Cerebellar nuclear complex (tissue), 1 donor: Measurements from ENCODE around the gene NELL2.

Source experiments
- DNase-seq, 2 experiments: peaks; one replicate each; lab custom pipeline; 2025; lab: John Stamatoyannopoulos, UW

Gene NELL2

DNA sequence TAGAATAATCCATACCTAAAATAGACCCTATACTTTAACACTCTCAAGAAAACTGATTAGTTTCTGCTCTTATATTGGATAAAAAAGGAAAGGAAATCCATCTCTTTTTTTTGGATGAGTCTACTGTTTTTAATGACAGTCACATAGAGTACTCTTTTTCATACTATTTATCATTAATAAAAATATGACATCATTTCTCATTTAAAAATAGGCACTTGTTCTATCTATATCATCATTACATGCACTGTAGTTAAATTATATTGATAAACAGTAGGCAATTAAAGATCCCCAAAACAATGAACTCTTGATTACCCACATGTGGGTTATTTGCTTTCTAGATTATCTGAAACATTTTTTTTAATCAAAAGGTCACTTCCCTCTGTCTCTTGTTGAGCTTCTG is 338.8 kb downstream of the NELL2 start:
- DNase-seq: no peak

DNA sequence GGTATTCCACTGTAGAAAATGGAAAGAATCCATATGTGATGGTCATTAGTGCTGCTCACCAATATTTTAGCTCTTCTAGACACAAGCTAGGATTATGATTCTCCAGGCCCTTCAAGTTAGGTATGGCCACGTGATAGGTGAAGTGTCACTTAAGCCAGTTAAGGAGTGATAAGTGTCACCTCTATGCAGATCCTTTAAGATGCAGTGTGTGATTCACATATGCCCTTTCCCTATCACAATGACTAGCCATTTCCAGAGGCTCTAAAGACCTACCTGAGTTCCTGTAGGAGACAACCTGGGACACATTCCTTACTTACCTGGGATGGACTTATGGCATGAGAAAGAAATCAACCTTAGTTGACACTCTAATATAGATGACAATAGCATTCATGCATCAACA is 343.2 kb downstream of the NELL2 start:
- no peak for DNase-seq

DNA sequence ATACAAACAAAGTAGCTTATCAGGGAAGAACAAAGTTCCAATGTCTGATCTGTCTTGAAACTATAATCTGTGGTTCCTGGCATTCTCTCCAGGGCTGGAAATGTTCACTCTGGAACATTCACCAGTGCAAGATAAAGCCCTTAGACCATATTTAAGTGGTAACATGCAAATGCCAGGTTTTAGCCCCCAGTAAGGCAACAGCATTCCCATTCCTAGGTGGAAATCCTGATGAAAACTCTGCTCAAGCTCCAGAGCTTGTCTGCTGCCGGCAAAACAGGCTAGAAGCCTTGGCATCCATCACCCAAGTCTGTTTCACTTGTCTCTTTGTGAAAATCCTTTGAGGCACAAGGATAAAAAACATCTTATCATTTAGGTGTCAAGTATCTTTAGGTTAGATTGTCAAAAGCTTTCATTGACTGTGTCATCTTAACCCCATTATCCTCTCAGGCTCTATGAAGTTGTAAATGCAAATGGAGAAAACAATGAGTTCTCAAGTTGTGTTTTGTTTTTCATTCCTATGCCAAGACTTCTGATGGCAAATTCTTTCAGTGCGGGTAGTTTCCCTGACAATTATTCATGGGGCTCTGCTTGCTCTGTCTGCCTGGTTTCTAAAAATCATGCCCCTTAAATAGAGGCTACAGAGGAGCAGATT is 344.7 kb downstream of the NELL2 start:
- no peak for DNase-seq

DNA sequence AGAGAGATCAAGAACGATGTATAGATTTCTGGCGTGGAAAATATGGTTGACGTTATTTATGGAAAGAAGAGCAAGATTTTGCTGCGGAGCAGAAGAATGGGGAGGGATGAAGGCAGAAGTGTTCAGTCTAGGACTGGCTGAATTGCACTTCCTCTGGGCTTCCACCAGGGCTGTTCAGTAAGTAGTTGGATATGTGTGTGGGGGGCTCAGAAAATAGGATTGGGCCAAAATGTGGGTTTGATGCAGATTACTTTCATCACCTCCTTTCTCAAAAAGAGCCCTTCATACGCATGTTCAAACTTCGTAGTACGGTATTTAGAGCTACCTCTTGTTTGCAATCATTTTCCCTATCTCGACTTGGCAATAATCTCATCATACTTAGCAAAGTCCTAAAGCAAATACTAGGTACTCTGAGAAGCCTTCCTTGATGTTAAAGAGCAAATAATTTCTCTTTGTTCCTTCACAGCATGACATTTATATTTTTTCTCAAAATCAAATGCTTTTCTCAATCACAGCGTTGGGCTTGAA is 349.4 kb downstream of the NELL2 start:
- no peak for DNase-seq

DNA sequence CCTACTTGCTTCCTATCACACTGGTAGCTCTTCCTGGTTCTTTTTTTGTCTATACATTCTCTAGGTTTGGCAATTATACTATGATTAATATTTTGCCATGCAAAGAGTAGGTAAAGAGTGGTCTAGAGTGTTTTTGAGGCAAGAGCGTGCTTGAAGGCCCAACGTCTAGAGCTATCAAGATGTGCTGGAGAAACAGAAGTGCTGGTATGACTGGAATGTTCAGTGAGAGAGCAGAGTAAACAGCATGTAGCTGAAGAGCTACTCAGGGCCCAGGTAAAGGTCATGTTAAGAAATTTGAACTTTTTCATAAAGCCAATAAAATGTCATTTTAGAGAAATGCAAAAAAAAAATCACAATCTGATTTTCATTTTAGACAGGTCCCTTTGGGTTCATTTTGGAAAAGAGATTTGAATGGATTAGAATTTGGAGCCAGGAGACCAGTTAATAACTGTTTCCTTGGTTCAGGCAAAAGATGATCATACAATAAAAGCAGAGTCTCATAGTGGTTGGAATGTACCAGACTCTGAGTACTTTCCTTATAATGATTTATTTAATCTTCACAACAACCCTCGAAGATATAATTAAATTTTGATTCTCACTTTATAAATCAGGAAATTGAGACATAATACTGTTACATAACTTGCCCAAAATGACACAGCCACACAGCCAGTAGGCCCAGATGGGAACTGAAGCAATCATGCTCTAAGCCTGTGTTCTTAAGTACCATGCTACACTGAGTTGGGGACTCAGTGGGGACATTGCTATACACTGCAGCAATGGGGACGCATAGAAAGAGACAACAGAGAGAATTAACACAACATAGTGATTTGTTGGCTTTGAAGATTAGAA is 350.1 kb downstream of the NELL2 start:
- no peak for DNase-seq

DNA sequence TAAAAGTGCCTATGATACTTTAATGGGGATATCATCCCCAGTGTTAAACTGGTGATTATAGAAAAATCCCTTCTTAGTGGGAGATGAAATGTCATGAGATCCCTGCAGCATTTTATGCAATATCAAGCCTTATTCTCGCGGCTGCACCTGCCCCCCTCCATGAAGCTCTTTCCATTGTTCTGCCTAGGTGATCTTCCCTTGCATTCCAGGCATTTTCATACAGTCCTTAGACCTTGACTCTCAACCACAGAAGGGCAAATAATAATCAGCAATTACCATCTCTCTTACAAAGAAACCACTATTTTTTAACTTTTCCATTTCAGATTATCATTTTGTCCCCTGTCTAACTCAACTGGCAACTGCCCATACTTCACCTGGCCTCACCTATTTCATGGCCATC is 352.3 kb downstream of the NELL2 start:
- no peak for DNase-seq

DNA sequence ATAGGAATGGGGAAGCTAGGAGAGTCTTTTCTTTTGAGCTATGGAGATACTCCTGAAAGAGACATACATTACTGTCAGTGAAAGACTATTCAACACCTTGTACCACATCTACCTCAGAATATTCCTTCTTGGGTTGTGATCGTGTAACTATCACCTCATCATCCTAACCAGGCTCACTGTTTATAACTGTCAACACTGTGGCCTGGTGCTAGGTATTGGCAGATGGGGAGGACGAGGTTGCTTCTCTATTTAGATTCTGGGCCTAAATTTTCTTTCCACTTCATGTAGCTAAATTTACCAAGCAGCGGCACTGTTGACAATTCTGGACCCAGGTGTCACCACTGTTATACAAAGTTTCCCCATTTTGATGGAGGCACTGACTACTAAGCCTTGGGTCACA is 354.4 kb downstream of the NELL2 start:
- DNase-seq: no peak

DNA sequence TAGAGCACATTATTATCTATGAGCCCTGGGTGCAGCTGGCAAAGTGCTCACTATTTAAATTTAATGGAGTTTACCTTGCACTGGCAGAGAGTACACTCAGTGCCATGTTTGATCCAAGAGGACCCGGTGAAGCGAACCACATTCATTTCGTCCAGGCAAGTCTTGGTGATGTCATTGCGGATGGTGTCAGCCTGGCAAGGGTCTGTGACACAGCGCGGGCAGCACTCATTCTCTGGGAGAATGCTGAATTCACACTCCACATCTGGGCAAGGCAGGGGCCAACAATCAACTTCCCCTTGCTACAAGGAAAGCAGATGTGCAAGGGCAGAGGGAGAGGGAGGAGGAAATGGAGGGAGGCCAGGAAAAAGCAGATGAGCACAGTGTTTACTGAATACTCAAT is 356.2 kb downstream of the NELL2 start:
- DNase-seq: no peak

DNA sequence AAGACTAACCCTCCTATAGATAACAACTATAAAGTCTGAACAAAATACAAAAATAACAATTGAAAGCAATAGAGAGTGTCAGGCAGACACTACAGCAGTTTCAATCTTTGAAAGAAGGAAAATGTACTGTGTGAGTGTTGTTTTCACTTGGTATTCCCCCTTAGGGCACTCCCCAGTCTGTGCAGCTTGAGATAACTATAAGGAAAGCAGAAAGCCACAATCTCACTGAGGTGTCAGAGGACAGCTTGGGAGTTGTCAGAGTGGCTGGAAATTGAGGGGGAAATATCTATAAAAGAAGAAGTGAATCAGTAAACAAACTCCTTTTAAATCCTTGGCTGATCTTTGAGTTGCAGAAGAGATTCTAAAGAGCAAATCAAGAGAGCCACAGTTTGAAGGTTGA is 364.8 kb downstream of the NELL2 start:
- no peak for DNase-seq

DNA sequence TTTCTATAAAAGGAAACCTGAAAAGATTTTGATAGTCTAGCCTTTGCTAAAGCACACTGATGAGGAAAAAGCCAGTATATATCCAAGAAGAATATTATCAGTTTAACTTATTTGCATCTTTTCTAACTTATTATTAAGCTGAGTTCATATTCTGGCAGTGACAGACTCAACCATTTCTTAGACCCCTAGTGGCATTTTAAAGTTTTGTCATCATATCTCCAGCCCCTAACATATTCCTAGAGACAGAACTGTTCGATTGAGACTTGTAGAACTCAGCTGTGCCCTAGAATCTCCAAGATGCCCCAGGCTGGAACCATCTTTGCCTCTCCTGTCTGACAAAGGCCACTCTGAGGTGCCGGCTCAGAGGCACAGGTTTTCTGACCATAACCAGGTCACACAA is 365.6 kb downstream of the NELL2 start:
- no peak for DNase-seq

DNA sequence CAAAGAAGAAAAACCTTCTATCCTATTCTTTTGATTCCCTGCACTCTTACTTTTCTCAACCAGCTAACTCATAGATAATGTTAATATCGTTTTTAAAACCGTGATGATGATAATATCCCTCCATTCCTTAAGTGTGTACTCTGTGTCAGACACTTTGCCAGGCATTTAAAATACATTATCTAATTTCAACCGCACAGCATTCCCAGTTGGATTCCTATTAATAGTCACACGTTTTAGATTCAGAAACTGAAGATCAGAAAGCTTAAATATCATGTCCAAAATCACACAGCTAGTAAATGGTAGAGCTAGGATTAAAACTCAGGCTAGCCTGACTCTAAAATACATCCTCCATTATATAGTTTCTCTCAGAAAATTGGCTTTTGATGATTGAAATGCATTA is 366.0 kb downstream of the NELL2 start:
- no peak for DNase-seq

DNA sequence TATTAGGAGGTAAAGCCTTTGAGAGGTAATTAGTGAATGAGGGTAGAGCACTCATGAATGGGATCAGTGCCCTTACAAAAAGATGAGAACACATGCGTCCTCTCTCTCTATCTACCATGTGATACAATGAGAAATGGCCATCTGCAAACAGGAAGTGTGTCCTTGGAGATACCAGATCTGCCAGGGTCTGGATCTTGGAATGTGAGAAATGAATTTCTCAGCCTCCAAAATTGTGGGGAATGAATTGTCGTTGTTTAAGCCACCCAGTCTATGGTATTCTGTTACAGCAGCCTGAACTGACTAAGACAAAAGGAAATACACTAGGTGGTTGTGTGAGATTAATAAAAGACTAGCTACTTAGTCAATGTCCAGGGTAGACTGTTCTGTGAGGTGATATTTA is 366.6 kb downstream of the NELL2 start:
- no peak for DNase-seq

DNA sequence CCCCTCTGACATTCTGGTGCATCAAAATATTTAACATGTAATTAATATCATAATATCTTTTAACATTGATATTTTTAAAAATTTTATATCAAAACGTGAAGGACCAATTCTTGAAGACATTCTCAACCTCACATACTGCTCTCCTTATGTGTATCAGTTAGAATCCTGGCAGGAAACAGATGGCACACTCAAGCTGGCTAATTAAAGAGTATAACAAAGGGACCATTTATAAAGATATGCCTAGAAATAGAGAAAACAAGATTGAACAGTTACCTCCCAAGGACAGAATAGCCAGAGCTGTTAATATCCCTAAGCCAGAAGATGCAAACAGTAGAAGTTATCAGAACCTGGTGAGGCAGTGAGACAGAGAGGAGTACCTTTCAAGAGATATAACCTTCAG is 368.7 kb downstream of the NELL2 start:
- DNase-seq: no peak

DNA sequence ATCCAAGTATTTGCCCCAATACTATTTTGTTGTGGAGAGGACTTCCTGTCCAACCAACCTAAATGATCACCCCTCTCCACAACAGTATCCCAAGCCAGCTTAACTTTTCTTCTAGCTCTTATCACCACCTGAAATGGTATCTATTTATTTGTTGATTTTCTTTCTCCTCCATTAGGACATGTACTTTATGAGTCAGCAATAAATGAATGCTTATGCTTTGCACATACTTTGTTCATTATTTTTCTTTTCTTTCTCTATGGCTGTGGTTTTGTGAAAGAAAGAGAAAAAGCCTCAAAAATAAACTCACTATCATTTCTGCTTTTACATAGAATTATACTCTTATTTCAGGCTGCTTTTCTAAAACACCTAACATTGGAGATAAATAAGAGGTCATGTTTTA is 371.3 kb downstream of the NELL2 start:
- no peak for DNase-seq

DNA sequence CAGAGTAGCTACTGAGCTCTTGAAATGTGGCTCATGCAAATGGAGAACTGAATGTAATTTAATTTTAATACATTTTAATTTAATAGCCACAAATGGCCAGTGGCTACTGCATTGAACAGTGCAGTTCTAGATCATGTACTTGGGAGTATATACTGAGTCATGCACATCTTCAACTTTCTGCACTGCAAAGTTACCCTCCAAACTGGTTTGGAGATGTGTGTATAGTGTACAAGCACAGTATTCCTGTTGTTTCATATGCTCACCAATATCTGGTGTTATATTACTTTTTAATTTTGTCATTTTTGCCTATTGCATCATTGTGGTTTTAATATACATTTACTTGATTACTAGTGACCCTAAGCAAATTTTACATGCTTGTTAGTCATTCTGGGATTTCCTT is 372.8 kb downstream of the NELL2 start:
- DNase-seq: no peak

DNA sequence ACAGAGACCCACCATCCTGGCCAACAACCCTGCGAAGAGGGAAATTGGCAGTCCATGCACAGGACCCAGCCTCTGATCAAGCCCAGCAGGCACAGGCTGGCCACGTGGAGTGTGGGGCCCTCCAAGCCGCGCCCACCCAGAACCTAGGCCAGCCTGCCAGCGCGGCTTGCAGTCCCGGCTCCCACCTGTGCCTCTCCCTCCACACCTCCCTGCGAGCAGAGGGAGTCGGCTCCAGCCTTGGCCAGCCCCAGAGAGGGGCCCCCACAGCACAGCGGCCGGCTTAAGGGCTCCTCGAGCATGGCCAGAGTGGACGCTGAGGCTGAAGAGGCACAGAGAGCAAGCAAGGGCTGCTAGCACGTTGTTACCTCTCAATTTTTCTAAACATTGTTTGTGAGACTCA is 373.4 kb downstream of the NELL2 start:
- no peak for DNase-seq

DNA sequence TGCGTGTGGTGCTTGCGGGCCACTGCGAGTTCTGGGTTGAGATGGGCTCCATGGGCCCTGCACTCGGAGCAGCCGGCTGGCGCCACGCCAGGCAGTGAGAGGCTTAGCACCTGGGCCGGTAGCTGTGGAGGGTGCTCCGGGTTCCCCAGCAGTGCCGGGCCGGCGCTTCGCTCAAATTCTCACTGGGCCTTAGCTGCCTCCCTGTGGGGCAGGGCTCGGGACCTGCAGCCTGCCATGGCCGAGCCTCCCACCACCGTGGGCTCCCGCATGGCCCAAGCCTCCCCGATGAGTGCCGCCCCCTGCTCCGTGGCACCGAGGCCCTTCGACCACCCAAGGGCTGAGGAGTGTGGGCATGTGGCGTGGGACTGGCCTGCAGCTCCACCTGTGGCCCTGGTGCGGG is 375.7 kb downstream of the NELL2 start:
- DNase-seq: no peak

DNA sequence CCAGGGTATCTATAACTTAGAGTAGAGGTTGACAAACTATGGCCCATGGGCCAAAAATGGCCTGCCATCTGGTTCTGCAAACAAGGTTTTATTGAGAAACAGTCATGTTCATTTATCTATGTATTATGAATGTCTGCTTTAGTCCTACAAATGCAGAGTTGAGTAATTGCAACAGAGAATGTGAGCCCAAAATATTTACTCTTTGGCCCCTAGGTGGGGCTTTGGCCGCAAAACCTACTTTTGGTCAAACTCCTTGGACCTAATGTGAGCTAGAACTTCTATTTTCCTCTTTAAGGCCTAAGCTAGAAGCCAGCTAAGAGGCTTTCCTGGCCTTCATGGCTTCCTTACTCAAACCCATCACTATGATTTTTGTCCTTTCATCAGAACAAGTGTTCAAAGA is 379.1 kb downstream of the NELL2 start:
- DNase-seq: no peak

DNA sequence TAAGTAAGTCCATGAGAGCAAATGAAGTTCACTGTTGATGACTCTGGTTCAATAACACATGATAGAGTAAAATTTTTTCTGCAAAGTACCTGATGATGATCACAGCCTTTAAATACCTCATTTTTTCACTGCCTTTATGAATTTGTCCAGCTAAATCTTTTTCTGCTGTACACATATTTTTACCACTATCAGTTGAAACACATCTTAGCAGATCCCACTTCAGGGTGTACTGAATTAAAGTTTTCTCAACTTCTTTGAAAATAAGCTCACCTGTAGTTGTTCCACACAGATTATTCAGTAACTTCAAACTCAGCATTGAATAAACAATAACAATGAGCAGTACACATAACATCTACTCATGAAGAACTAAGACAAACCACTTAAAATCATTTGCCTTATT is 385.9 kb downstream of the NELL2 start:
- DNase-seq: no peak

DNA sequence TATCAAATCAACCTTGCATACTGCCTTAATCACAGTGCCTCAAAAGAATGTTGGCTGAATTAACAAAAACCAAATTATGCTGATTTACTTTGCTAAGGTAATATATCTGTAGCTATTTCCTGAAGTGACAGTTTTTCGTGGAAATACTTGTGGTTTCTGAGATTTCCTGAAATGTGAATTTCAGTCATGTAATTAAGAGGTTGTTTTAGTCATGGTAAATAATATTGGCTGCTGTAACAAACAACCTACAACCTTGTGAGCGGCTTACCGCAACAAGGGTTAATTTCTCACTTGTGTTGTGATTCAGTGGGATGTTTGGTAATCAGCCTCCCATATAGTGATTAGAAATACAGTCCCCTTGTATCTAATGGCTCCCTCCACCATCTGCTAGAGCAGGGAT is 387.9 kb downstream of the NELL2 start:
- no peak for DNase-seq

DNA sequence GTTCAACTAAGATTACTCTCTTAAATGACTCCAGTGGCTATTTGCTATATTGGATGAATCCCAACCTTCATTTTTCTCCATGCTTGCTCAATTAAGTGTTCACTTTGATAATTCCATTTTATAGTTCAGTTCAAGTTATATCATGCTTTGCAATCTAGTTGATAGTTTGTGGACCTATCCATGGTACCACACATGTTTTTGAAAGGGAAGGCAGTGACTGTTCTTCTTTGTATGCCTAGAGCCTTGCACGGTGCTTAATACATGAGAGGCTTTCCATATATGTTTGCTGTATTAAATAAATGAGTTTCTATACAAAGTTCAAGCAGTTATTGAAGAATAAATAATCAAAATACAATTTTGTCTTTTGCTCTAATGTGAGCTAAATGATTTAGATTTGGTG is 391.3 kb downstream of the NELL2 start:
- no peak for DNase-seq

DNA sequence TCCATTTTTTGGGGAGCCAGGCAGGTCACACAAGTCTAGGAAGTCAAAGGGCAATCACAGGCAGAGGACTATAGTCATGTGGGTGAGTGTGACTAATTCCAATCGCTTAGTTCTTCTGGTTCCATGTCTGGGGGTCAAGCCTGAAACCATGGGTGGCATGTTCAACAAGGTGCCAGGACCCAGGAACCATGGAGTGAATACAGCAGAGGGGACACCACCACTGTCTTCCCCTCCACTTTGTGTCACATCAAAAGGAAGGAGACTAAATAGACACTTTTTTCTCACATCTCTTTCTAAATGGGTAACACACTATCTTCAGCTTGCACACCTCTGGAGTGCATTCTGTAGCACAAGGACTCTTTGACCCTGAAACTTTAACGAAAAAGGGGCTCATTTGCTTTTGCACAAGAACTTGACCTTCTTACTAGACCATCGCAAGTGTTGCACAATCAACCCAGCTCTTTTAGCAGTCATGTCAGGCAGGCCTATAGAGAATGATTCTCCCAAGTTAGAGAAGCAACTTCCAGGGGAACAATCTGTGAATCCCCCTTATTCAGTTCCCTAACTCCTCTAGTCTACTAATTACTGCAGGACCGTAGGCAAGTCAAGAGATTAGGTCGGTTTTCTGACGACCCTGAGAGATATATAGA is 398.7 kb downstream of the NELL2 start:
- no peak for DNase-seq

DNA sequence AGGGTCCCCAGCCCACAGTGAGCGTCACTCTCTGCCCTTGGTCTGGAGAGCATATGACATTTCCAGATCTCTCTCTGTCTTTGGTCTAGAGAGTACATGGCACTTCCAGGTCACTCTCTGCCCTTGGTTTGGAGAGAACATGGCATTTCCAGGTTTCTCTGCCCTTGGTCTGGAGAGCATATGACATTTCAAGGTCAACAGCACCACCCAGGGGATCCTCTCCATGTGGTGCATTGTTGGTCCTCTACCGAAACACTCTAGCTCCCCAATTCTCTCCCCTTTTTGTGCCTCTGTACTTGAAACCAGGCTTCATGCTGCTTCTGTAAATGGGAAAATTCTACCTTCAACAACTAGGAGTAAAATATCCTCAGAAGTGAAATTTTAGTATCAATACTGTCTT is 399.4 kb downstream of the NELL2 start:
- no peak for DNase-seq
